Measurements from ENCODE around the gene SLAMF9. TPM values are rescaled to one million over a fixed set of nuclear protein-coding genes. Genes with fewer than 3 reads are reported as not detected.

Gene SLAMF9
- total RNA-seq, 2 donors from 2014 or later = not detected

GRCh38 chr1:159993911-159994310, 39.9 kb upstream of the SLAMF9 start:
- no peaks in the 10 kb centered on the region for H3K36me3 ChIP-seq
- no peak overlapping the region for H3K4me3 ChIP-seq
- no peak overlapping the region for H3K27ac ChIP-seq
- no peak for TF ChIP-seq CTCF (IDR thresholded peaks at IDR 0.05)
- H3K4me1 ChIP-seq (ENCODE audit: control insufficient read depth in 1 of 2, low read depth in 2 of 2) = peaks cover 0 to 5% of the 10 kb centered on the region in 2 donors
- DNase-seq (ENCODE audit: low spot score) = no peak
- no peak for ATAC-seq (ENCODE audit: insufficient number of reproducible peaks, low FRiP score, low read depth)
- no peaks in the 10 kb centered on the region for H3K27me3 ChIP-seq (replicated peaks; ENCODE audit: insufficient read depth)
- no peaks in the 10 kb centered on the region for H3K9me3 ChIP-seq

- no peaks in the 10 kb centered on the region for H3K27me3 ChIP-seq (replicated peaks; ENCODE audit: insufficient read depth)
- ATAC-seq (ENCODE audit: insufficient number of reproducible peaks, low FRiP score, low read depth) = no peak
Measured at GRCh38 chr1:159992161-159992560, 38.1 kb upstream of the SLAMF9 start.

GRCh38 chr1:159991513-159991912, 37.5 kb upstream of the SLAMF9 start:
- Histone ChIP-seq H3K27ac (no peak overlapping the region), H3K4me3 (no peak overlapping the region), H3K9me3 (no peaks in the 10 kb centered on the region), H3K4me1 (ENCODE audit: control insufficient read depth in 1 of 2, low read depth in 2 of 2) (peaks cover 0 to 4% of the 10 kb centered on the region in 2 donors), H3K36me3 (no peaks in the 10 kb centered on the region), H3K27me3 (replicated peaks; ENCODE audit: insufficient read depth) (no peaks in the 10 kb centered on the region)
- ATAC-seq (ENCODE audit: insufficient number of reproducible peaks, low FRiP score, low read depth) = no peak
- no peak for DNase-seq (ENCODE audit: low spot score)
- TF ChIP-seq CTCF (IDR thresholded peaks at IDR 0.05) = no peak

More at GRCh38 chr1:159992161-159992560, 38.1 kb upstream of the SLAMF9 start:
- Histone ChIP-seq H3K36me3 (no peaks in the 10 kb centered on the region), H3K27ac (no peak overlapping the region), H3K4me3 (no peak overlapping the region), H3K4me1 (ENCODE audit: control insufficient read depth in 1 of 2, low read depth in 2 of 2) (peaks cover 0 to 5% of the 10 kb centered on the region in 2 donors), H3K9me3 (no peaks in the 10 kb centered on the region)
- TF ChIP-seq CTCF (IDR thresholded peaks at IDR 0.05) = no peak
- no peak for DNase-seq (ENCODE audit: low spot score)

- Histone ChIP-seq H3K4me1 (ENCODE audit: control insufficient read depth in 1 of 2, low read depth in 2 of 2) (no peaks in the 10 kb centered on the region), H3K36me3 (no peaks in the 10 kb centered on the region), H3K4me3 (no peak overlapping the region), H3K27me3 (replicated peaks; ENCODE audit: insufficient read depth) (no peaks in the 10 kb centered on the region), H3K27ac (no peak overlapping the region), H3K9me3 (no peaks in the 10 kb centered on the region)
- no peak for TF ChIP-seq CTCF (IDR thresholded peaks at IDR 0.05)
- DNase-seq (ENCODE audit: low spot score) = no peak
- no peak for ATAC-seq (ENCODE audit: insufficient number of reproducible peaks, low FRiP score, low read depth)
Measured at GRCh38 chr1:159990005-159990404, 36.0 kb upstream of the SLAMF9 start.

- Histone ChIP-seq H3K27me3 (replicated peaks; ENCODE audit: insufficient read depth) (no peaks in the 10 kb centered on the region), H3K9me3 (no peaks in the 10 kb centered on the region), H3K27ac (no peak overlapping the region), H3K4me1 (ENCODE audit: control insufficient read depth in 1 of 2, low read depth in 2 of 2) (no peaks in the 10 kb centered on the region), H3K4me3 (no peak overlapping the region), H3K36me3 (no peaks in the 10 kb centered on the region)
- no peak for TF ChIP-seq CTCF (IDR thresholded peaks at IDR 0.05)
- ATAC-seq (ENCODE audit: insufficient number of reproducible peaks, low FRiP score, low read depth) = no peak
- no peak for DNase-seq (ENCODE audit: low spot score)
Measured at GRCh38 chr1:159989581-159989980, 35.5 kb upstream of the SLAMF9 start.

All from thoracic aorta (tissue), 2 donors.